Measurements from ENCODE around the gene CBS.

Gene CBS

GRCh38 chr21:43034826-43035225 is 40.8 kb downstream of the CBS start:
- TF ChIP-seq CTCF (IDR thresholded peaks at IDR 0.05; ENCODE audit: control extremely low read depth, extremely low read depth, low read depth, missing control alignments): no peak
- no peak for DNase-seq (ENCODE audit: extremely low spot score)
- ChIA-PET POLR2A (no interaction called here), CTCF (no interaction called here)

- CTCF ChIA-PET: no interaction called here
- no peak for DNase-seq (ENCODE audit: extremely low spot score)
- TF ChIP-seq CTCF (IDR thresholded peaks at IDR 0.05; ENCODE audit: control extremely low read depth, extremely low read depth, low read depth, missing control alignments): no peak
- POLR2A ChIA-PET: no interaction called here
Observed at GRCh38 chr21:43034101-43034500, 41.5 kb downstream of the CBS start.

- ChIA-PET POLR2A (no interaction called here), CTCF (no interaction called here)
- no peak for TF ChIP-seq CTCF (IDR thresholded peaks at IDR 0.05; ENCODE audit: control extremely low read depth, extremely low read depth, low read depth, missing control alignments)
- no peak for DNase-seq (ENCODE audit: extremely low spot score)
Observed at GRCh38 chr21:43031121-43031619, 44.5 kb downstream of the CBS start.

- no peak for DNase-seq (ENCODE audit: extremely low spot score)
Observed at GRCh38 chr21:43029785-43030184, 45.9 kb downstream of the CBS start.

GRCh38 chr21:43027846-43028731 is 47.5 kb downstream of the CBS start:
- ChIA-PET CTCF (interaction anchor here (1.0 kb wide), 1 partner anchor 38 kb away, joined by 3 read pairs; no protein-coding TSS in a partner anchor), POLR2A (no interaction called here)
- TF ChIP-seq CTCF (IDR thresholded peaks at IDR 0.05; ENCODE audit: control extremely low read depth, extremely low read depth, low read depth, missing control alignments): no peak
- DNase-seq (ENCODE audit: extremely low spot score): no peak

More at GRCh38 chr21:43029785-43030184, 45.9 kb downstream of the CBS start:
- TF ChIP-seq CTCF (IDR thresholded peaks at IDR 0.05; ENCODE audit: control extremely low read depth, extremely low read depth, low read depth, missing control alignments): no peak
- POLR2A ChIA-PET: no interaction called here
- CTCF ChIA-PET: no interaction called here

- CTCF ChIA-PET: no interaction called here
- DNase-seq (ENCODE audit: extremely low spot score): no peak
- POLR2A ChIA-PET: no interaction called here
- TF ChIP-seq CTCF (IDR thresholded peaks at IDR 0.05; ENCODE audit: control extremely low read depth, extremely low read depth, low read depth, missing control alignments): no peak
Observed at GRCh38 chr21:43025636-43026180, 49.9 kb downstream of the CBS start.
